Endothelial cell of umbilical vein (primary cell): ENCODE measurements around the gene TEDC2. TPM values are rescaled to one million over a fixed set of nuclear protein-coding genes. Genes with fewer than 3 reads are reported as not detected.

ENCODE experiments used
- BruUV-seq: library from RNA; stranded (reverse); fragments of 400-500 nt; replicated peaks from 2 replicates; lab custom pipeline; 2021; lab: Mats Ljungman, UMichigan
- CTCF ChIA-PET: fragments of 300-600, 350-600 bp; sonication (Branson Sonifier 250); formaldehyde crosslinking; loops from one replicate; lab custom pipeline; 2021; ENCODE audit warnings: antibody characterized with exemption, inconsistent platforms; lab: Charles Lee
- POLR2A ChIA-PET: fragments of 300-600, 350-600 bp; sonication (Branson Sonifier 250); formaldehyde crosslinking; loops from one replicate; lab custom pipeline; 2021; ENCODE audit warnings: antibody characterized with exemption, inconsistent platforms; lab: Charles Lee
- DNase-seq: peaks from one replicate; pipeline ENCODE4 v3.0.0-alpha.2; 2011; ENCODE audit warnings: low read depth, low spot score
- FAIRE-seq: peaks from 2 replicates; lab custom pipeline; 2011; peaks lifted over from hg19 to GRCh38; lab: Jason Lieb, UNC
- H2AFZ ChIP-seq: 2 replicates; pipeline ENCODE4 v1.6.0; 2012; ENCODE audit warnings: low read depth, low read length, control low read depth, inconsistent platforms
- H3K27ac ChIP-seq: 2 replicates; pipeline ENCODE4 v1.5.1; 2011; ENCODE audit warnings: low read depth, mild to moderate bottlenecking, control low read depth, low read length, moderate library complexity; ENCODE audit not compliant: insufficient read depth
- H3K27me3 ChIP-seq, 2 experiments: 2 replicates each; pipeline versions ENCODE4 v1.6.0 to v1.6.1; 2011; ENCODE audit warnings: low read length in 2 of 2, mixed read lengths in 1 of 2; ENCODE audit not compliant: control insufficient read depth in 2 of 2, insufficient read depth in 2 of 2
- H3K36me3 ChIP-seq, 2 experiments: 2 replicates in 1 of 2; 3 replicates in 1 of 2; pipeline ENCODE4 v1.5.1; 2011; ENCODE audit warnings: low read length in 2 of 2, mild to moderate bottlenecking in 1 of 2, moderate library complexity in 1 of 2; ENCODE audit not compliant: control insufficient read depth in 2 of 2, insufficient read depth in 2 of 2; ENCODE audit errors: extremely low read depth in 1 of 2
- H3K4me1 ChIP-seq: 3 replicates; pipeline ENCODE4 v1.5.1; 2011; ENCODE audit warnings: mild to moderate bottlenecking, low read length; ENCODE audit not compliant: control insufficient read depth, insufficient read depth; ENCODE audit errors: extremely low read depth
- H3K4me2 ChIP-seq: 2 replicates; pipeline ENCODE4 v1.6.1; 2011; ENCODE audit warnings: low read length, control low read depth, mixed read lengths; ENCODE audit not compliant: insufficient read depth
- H3K4me3 ChIP-seq, 3 experiments: fragments of 200-600 bp in 1 of 3; sonication (generic), shearing (Covaris generic) in 1 of 3; replicated peaks in 1 of 3; 2 replicates each; pipeline ENCODE4 v1.5.1; 2011 to 2016; ENCODE audit warnings: control low read depth in 3 of 3, low read length in 3 of 3, mild to moderate bottlenecking in 2 of 3, inconsistent platforms in 1 of 3, low read depth in 1 of 3, moderate library complexity in 1 of 3; ENCODE audit not compliant: insufficient read depth in 1 of 3
- H3K79me2 ChIP-seq: 2 replicates; pipeline ENCODE4 v1.6.0; 2012; ENCODE audit warnings: low read length, inconsistent platforms; ENCODE audit not compliant: control insufficient read depth, insufficient read depth
- H3K9ac ChIP-seq: replicated peaks from 2 replicates; pipeline ENCODE3; 2011; ENCODE audit warnings: low read length, control low read depth; ENCODE audit not compliant: insufficient read depth; ENCODE audit errors: extremely low read depth
- H3K9me1 ChIP-seq: replicated peaks from 3 replicates; pipeline ENCODE4 v1.6.0; 2011; ENCODE audit warnings: mild to moderate bottlenecking, low read length; ENCODE audit not compliant: control insufficient read depth, insufficient read depth; ENCODE audit errors: extremely low read depth
- H3K9me3 ChIP-seq: replicated peaks from 2 replicates; pipeline ENCODE4 v1.5.1; 2012; ENCODE audit warnings: low read length, inconsistent platforms; ENCODE audit not compliant: control insufficient read depth, insufficient read depth
- H4K20me1 ChIP-seq: replicated peaks from 2 replicates; pipeline ENCODE3; 2011; ENCODE audit warnings: mild to moderate bottlenecking, low read length; ENCODE audit not compliant: control insufficient read depth, insufficient read depth; ENCODE audit errors: extremely low read depth
- EZH2 ChIP-seq: IDR thresholded peaks from 2 replicates; pipeline ENCODE4 v1.6.1; 2012; ENCODE audit warnings: borderline replicate concordance, low read depth, mild to moderate bottlenecking, moderate library complexity, low read length, inconsistent platforms; ENCODE audit not compliant: severe bottlenecking
- GATA2 ChIP-seq: IDR thresholded peaks from 2 replicates; pipeline ENCODE4 v1.7.0; 2011; ENCODE audit warnings: low read depth, mild to moderate bottlenecking, moderate library complexity, mixed read lengths, low read length; ENCODE audit not compliant: insufficient read length, insufficient read depth
- JUN ChIP-seq: IDR thresholded peaks from 2 replicates; pipeline ENCODE4 v1.6.1; 2011; ENCODE audit warnings: borderline replicate concordance, low read depth; ENCODE audit not compliant: insufficient read length, insufficient read depth
- MAX ChIP-seq: IDR thresholded peaks from 2 replicates; pipeline ENCODE4 v1.6.1; 2011; ENCODE audit not compliant: insufficient read depth, insufficient read length
- MYC ChIP-seq: IDR thresholded peaks from one replicate; pipeline ENCODE4 v1.6.1; 2011; ENCODE audit warnings: mild to moderate bottlenecking, low read depth, low read length
- POLR2A ChIP-seq: IDR thresholded peaks from 2 replicates; pipeline ENCODE4 v1.6.1; 2012; ENCODE audit warnings: low read depth, mild to moderate bottlenecking, control low read depth, low read length
- dilution Hi-C: fragments of 300-500 bp; cut with MboI; formaldehyde crosslinking; loops from one replicate; pipeline ENCODE4 v1.15.0; 2019; ENCODE audit warnings: low sequenced_read_pairs; ENCODE audit not compliant: extremely low pct_ligation_motif_present
- intact Hi-C: fragments of 100-400 bp; cut with micrococcal nuclease; formaldehyde crosslinking; loops from one replicate; pipeline ENCODE4 v1.10.0; 2022
- polyA plus RNA-seq, 4 experiments: library from polyadenylated mRNA; depleted of rRNA in 3 of 4; stranded (reverse) in 3 of 4; unstranded in 1 of 4; fragments of >200 nt; gene quantifications; 2 replicates each; pipeline versions ENCODE4 v1.2.1 to v1.2.3, GENCODE V29; 2011 to 2012; ENCODE audit warnings: missing spikeins in 1 of 4
- total RNA-seq: library from RNA; stranded (reverse); gene quantifications from 2 replicates; pipeline ENCODE4 v1.2.3, GENCODE V29; 2021

The TEDC2 gene
- total and polyA plus RNA-seq, 2 donors (not counting 3 experiments of a cell fraction or from before 2014, with no cell fraction given): 7.6 to 12.7 TPM

- Histone ChIP-seq H3K4me2 (no peak overlapping the region), H2AFZ (no peak overlapping the region), H3K4me1 (no peaks in the 10 kb centered on the region), H3K79me2 (peaks cover under 1% of the 10 kb centered on the region), H3K4me3 (no peak overlapping the region), H3K9me1 (no peaks in the 10 kb centered on the region), H3K9me3 (no peaks in the 10 kb centered on the region), H3K36me3 (no peaks in the 10 kb centered on the region), H3K9ac (no peak overlapping the region), H3K27me3 (no peaks in the 10 kb centered on the region), H3K27ac (no peak overlapping the region), H4K20me1 (no peaks in the 10 kb centered on the region)
- TF ChIP-seq MAX (no peak), GATA2 (no peak), JUN (no peak), EZH2 (no peak), POLR2A (no peak)
- dilution Hi-C loops (no loop called here), intact Hi-C loops (no loop called here)
- no TSS peak for BruUV-seq
- ChIA-PET POLR2A (no interaction called here), CTCF (no interaction called here)
- FAIRE-seq (no peak), DNase-seq (no peak)
Measured at GRCh38 chr16:2508722-2509400, 49.0 kb downstream of the TEDC2 start.

GRCh38 chr16:2511128-2511800 is 51.4 kb downstream of the TEDC2 start:
- intact Hi-C loops (no loop called here), dilution Hi-C loops (no loop called here)
- FAIRE-seq (no peak), DNase-seq (peak; percentile 59)
- CTCF ChIA-PET: interaction anchor here (1.2 kb wide), 1 partner anchor 10 kb away, joined by 5 read pairs; no protein-coding TSS in a partner anchor
- Histone ChIP-seq H4K20me1 (peaks cover 2% of the 10 kb centered on the region), H3K9ac (no peak overlapping the region), H3K36me3 (no peaks in the 10 kb centered on the region), H3K4me1 (peaks cover 12% of the 10 kb centered on the region), H3K27me3 (no peaks in the 10 kb centered on the region), H3K9me1 (no peaks in the 10 kb centered on the region), H2AFZ (peak overlapping the region; percentile 15), H3K4me3 (no peak overlapping the region), H3K4me2 (no peak overlapping the region), H3K27ac (no peak overlapping the region), H3K79me2 (peaks cover 24% of the 10 kb centered on the region), H3K9me3 (no peaks in the 10 kb centered on the region)
- BruUV-seq: no TSS peak
- no peak for TF ChIP-seq MYC
- no peak for TF ChIP-seq POLR2A
- POLR2A ChIA-PET: no interaction called here
